ENCODE results near the gene BRD3OS.
A peak's percentile ranks its signal among the peaks of the same experiment; 100 is the strongest.

The BRD3OS gene

GRCh38 chr9:134057751-134058701 lies 32.7 kb downstream of the BRD3OS start:
- no peak for TF ChIP-seq CTCF (IDR thresholded peaks at IDR 0.05; ENCODE audit: insufficient read depth, low read depth, low read length, missing control alignments)
- DNase-seq (ENCODE audit: low read depth): no peak
- no peak overlapping the region for H3K4me3 ChIP-seq (ENCODE audit: low read length)

- peak; percentile 66 for DNase-seq (ENCODE audit: low read depth)
- H3K4me3 ChIP-seq (ENCODE audit: low read length): no peak overlapping the region
- peak; percentile 6 for TF ChIP-seq CTCF (IDR thresholded peaks at IDR 0.05; ENCODE audit: insufficient read depth, low read depth, low read length, missing control alignments)
Observed at GRCh38 chr9:134058716-134059115, 33.4 kb downstream of the BRD3OS start.

GRCh38 chr9:134059188-134059641 lies 33.9 kb downstream of the BRD3OS start:
- no peak for DNase-seq (ENCODE audit: low read depth)
- no peak for TF ChIP-seq CTCF (IDR thresholded peaks at IDR 0.05; ENCODE audit: insufficient read depth, low read depth, low read length, missing control alignments)
- H3K4me3 ChIP-seq (ENCODE audit: low read length): no peak overlapping the region

GRCh38 chr9:134059661-134060395 lies 34.5 kb downstream of the BRD3OS start:
- H3K4me3 ChIP-seq (ENCODE audit: low read length): no peak overlapping the region
- no peak for DNase-seq (ENCODE audit: low read depth)
- peak; percentile 7 for TF ChIP-seq CTCF (IDR thresholded peaks at IDR 0.05; ENCODE audit: insufficient read depth, low read depth, low read length, missing control alignments)

GRCh38 chr9:134060546-134060945 lies 35.3 kb downstream of the BRD3OS start:
- DNase-seq (ENCODE audit: low read depth): no peak

More at GRCh38 chr9:134060546-134060945, 35.3 kb downstream of the BRD3OS start:
- H3K4me3 ChIP-seq (ENCODE audit: low read length): no peak overlapping the region
- no peak for TF ChIP-seq CTCF (IDR thresholded peaks at IDR 0.05; ENCODE audit: insufficient read depth, low read depth, low read length, missing control alignments)

Data from epithelial cell of esophagus (primary cell).